Liver (tissue), 3 donors: ENCODE results near the gene PRRT1B.

ENCODE experiments used
- HNF4G ChIP-seq: IDR thresholded peaks from 2 replicates; pipeline ENCODE4 v1.6.1; 2016; ENCODE audit warnings: antibody characterized with exemption
- RAD21 ChIP-seq, 2 donors: IDR thresholded peaks; 2 replicates each; pipeline ENCODE4 v1.6.1; 2016; ENCODE audit warnings: antibody characterized with exemption in 2 of 2, mild to moderate bottlenecking in 2 of 2
- YY1 ChIP-seq: IDR thresholded peaks from 2 replicates; pipeline ENCODE4 v1.6.1; 2016; ENCODE audit warnings: antibody characterized with exemption, mild to moderate bottlenecking
- TF ChIP-seq, protein P1 (sequence below): IDR thresholded peaks from 2 replicates; pipeline ENCODE4 v1.6.1; 2016; ENCODE audit warnings: antibody characterized with exemption
- TF ChIP-seq, protein P2 (sequence below): fragments of 150-350 bp; IDR thresholded peaks from 2 replicates; pipeline ENCODE4 v1.5.1; 2017; ENCODE audit warnings: improper control_type of control experiment, low read depth, low read length; ENCODE audit not compliant: missing input control
- donor health status: healthy.
- donor health status: healthy.

DNA sequence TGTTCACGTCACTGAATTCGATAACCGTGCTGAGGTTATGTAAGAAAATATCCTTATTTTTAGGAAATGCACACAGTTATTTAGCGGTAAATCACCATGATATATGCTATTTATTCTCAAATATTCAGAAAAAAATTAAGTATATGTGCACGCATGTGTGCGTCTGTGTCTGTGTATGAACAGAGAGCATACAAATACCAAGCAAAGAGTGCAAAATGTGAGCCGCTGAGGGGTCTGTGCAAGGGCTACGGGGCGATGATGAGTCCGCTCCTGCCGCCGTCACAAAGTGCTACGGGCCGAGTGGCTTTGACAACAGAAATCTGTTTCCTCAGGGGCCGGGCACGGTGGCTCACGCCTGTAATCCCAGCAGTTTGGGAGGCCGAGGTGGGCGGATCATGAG lies 7.4 kb upstream of the PRRT1B start:
- TF ChIP-seq, protein P1, sequence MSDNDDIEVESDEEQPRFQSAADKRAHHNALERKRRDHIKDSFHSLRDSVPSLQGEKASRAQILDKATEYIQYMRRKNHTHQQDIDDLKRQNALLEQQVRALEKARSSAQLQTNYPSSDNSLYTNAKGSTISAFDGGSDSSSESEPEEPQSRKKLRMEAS, result no peak
- TF ChIP-seq, protein P2, sequence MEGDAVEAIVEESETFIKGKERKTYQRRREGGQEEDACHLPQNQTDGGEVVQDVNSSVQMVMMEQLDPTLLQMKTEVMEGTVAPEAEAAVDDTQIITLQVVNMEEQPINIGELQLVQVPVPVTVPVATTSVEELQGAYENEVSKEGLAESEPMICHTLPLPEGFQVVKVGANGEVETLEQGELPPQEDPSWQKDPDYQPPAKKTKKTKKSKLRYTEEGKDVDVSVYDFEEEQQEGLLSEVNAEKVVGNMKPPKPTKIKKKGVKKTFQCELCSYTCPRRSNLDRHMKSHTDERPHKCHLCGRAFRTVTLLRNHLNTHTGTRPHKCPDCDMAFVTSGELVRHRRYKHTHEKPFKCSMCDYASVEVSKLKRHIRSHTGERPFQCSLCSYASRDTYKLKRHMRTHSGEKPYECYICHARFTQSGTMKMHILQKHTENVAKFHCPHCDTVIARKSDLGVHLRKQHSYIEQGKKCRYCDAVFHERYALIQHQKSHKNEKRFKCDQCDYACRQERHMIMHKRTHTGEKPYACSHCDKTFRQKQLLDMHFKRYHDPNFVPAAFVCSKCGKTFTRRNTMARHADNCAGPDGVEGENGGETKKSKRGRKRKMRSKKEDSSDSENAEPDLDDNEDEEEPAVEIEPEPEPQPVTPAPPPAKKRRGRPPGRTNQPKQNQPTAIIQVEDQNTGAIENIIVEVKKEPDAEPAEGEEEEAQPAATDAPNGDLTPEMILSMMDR, result no peak
- TF ChIP-seq HNF4G (no peak), RAD21 (IDR thresholded peaks at IDR 0.05) (no peak), YY1 (no peak)
